Mononuclear cell (primary cell): ENCODE results near the gene USP2. TPM values are rescaled to one million over a fixed set of nuclear protein-coding genes. Genes with fewer than 3 reads are reported as not detected.
"Not testable (repeated sequence)": the region's sequence is repeated elsewhere in the genome, so short reads cannot be mapped to it uniquely, and the experiment has no call there.

Experiments
- H3K27me3 ChIP-seq: 2 replicates; pipeline ENCODE4 v1.6.0; 2011; ENCODE audit warnings: low read length, control low read depth; ENCODE audit not compliant: insufficient read depth
- H3K4me1 ChIP-seq: 2 replicates; pipeline ENCODE4 v1.5.1; 2011; ENCODE audit warnings: mild to moderate bottlenecking, low read length, control low read depth; ENCODE audit not compliant: insufficient read depth
- H3K4me3 ChIP-seq: 2 replicates; pipeline ENCODE4 v1.5.1; 2011; ENCODE audit warnings: mild to moderate bottlenecking, low read length, moderate library complexity
- H3K9me3 ChIP-seq: 2 replicates; pipeline ENCODE4 v1.5.1; 2011; ENCODE audit warnings: low read depth, mild to moderate bottlenecking, control low read depth, low read length
- total RNA-seq: library from RNA; depleted of rRNA; stranded (reverse); fragments of >200 nt; gene quantifications from one replicate; pipeline ENCODE4 v1.2.3, GENCODE V29; 2012

Gene USP2
- total RNA-seq, 1 donor: under 0.01 TPM

GRCh38 chr11:119417726-119418540 lies 36.4 kb upstream of the USP2 start:
- no peak overlapping the region for H3K4me3 ChIP-seq
- no peaks in the 10 kb centered on the region for H3K9me3 ChIP-seq
- H3K4me1 ChIP-seq: no peaks in the 10 kb centered on the region
- H3K27me3 ChIP-seq: peaks cover 22% of the 10 kb centered on the region

GRCh38 chr11:119416606-119417580 lies 35.4 kb upstream of the USP2 start:
- Histone ChIP-seq H3K9me3 (no peaks in the 10 kb centered on the region), H3K4me1 (no peaks in the 10 kb centered on the region), H3K27me3 (peaks cover 12% of the 10 kb centered on the region), H3K4me3 (no peak overlapping the region)

- Histone ChIP-seq H3K4me1 (no peaks in the 10 kb centered on the region), H3K27me3 (peaks cover 4% of the 10 kb centered on the region), H3K4me3 (no peak overlapping the region), H3K9me3 (no peaks in the 10 kb centered on the region)
Measured at GRCh38 chr11:119415966-119416365, 34.5 kb upstream of the USP2 start.

- H3K9me3 ChIP-seq: no peaks in the 10 kb centered on the region
- H3K27me3 ChIP-seq: no peaks in the 10 kb centered on the region
- no peak overlapping the region for H3K4me3 ChIP-seq
- H3K4me1 ChIP-seq: no peaks in the 10 kb centered on the region
Measured at GRCh38 chr11:119415517-119415916, 34.0 kb upstream of the USP2 start.

- Histone ChIP-seq H3K4me1 (no peaks in the 10 kb centered on the region), H3K27me3 (no peaks in the 10 kb centered on the region), H3K9me3 (no peaks in the 10 kb centered on the region), H3K4me3 (no peak overlapping the region)
Measured at GRCh38 chr11:119414734-119415133, 33.2 kb upstream of the USP2 start.

GRCh38 chr11:119414321-119414720 lies 32.8 kb upstream of the USP2 start:
- Histone ChIP-seq H3K4me3 (no peak overlapping the region), H3K9me3 (no peaks in the 10 kb centered on the region), H3K27me3 (no peaks in the 10 kb centered on the region), H3K4me1 (no peaks in the 10 kb centered on the region)

GRCh38 chr11:119412072-119412471 lies 30.6 kb upstream of the USP2 start:
- Histone ChIP-seq H3K9me3 (no peaks in the 10 kb centered on the region), H3K4me3 (no peak overlapping the region), H3K4me1 (no peaks in the 10 kb centered on the region), H3K27me3 (no peaks in the 10 kb centered on the region)

- no peaks in the 10 kb centered on the region for H3K27me3 ChIP-seq
- no peak overlapping the region for H3K4me3 ChIP-seq
- no peaks in the 10 kb centered on the region for H3K9me3 ChIP-seq
- no peaks in the 10 kb centered on the region for H3K4me1 ChIP-seq
Measured at GRCh38 chr11:119410501-119410900, 29.0 kb upstream of the USP2 start.

- H3K4me3 ChIP-seq: no peak overlapping the region
- no peaks in the 10 kb centered on the region for H3K27me3 ChIP-seq
- H3K9me3 ChIP-seq: no peaks in the 10 kb centered on the region
- H3K4me1 ChIP-seq: no peaks in the 10 kb centered on the region
Measured at GRCh38 chr11:119409731-119410130, 28.2 kb upstream of the USP2 start.

- no peaks in the 10 kb centered on the region for H3K27me3 ChIP-seq
- H3K4me3 ChIP-seq: no peak overlapping the region
- no peaks in the 10 kb centered on the region for H3K9me3 ChIP-seq
- H3K4me1 ChIP-seq: no peaks in the 10 kb centered on the region
Measured at GRCh38 chr11:119406005-119406404, 24.5 kb upstream of the USP2 start.

GRCh38 chr11:119405448-119405847 lies 24.0 kb upstream of the USP2 start:
- H3K27me3 ChIP-seq, H3K4me1 ChIP-seq, H3K4me3 ChIP-seq, H3K9me3 ChIP-seq: not testable (repeated sequence)

GRCh38 chr11:119404872-119405271 lies 23.4 kb upstream of the USP2 start:
- Histone ChIP-seq H3K4me3 (no peak overlapping the region), H3K9me3 (peaks cover 5% of the 10 kb centered on the region), H3K27me3 (peaks cover 2% of the 10 kb centered on the region), H3K4me1 (no peaks in the 10 kb centered on the region)

GRCh38 chr11:119403021-119403420 lies 21.5 kb upstream of the USP2 start:
- Histone ChIP-seq H3K4me1 (no peaks in the 10 kb centered on the region), H3K4me3 (no peak overlapping the region), H3K9me3 (peaks cover 12% of the 10 kb centered on the region), H3K27me3 (peaks cover 8% of the 10 kb centered on the region)

GRCh38 chr11:119402470-119402869 lies 21.0 kb upstream of the USP2 start:
- Histone ChIP-seq H3K27me3 (peaks cover 8% of the 10 kb centered on the region), H3K9me3 (peaks cover 14% of the 10 kb centered on the region)

GRCh38 chr11:119400860-119401259 lies 19.4 kb upstream of the USP2 start:
- H3K4me3 ChIP-seq: no peak overlapping the region
- H3K27me3 ChIP-seq: peaks cover 12% of the 10 kb centered on the region

More at GRCh38 chr11:119402470-119402869, 21.0 kb upstream of the USP2 start:
- no peaks in the 10 kb centered on the region for H3K4me1 ChIP-seq
- H3K4me3 ChIP-seq: no peak overlapping the region

More at GRCh38 chr11:119400860-119401259, 19.4 kb upstream of the USP2 start:
- Histone ChIP-seq H3K9me3 (peaks cover 14% of the 10 kb centered on the region), H3K4me1 (no peaks in the 10 kb centered on the region)
